ENCODE results near the gene CES4A. TPM values are rescaled to one million over a fixed set of nuclear protein-coding genes. Genes with fewer than 3 reads are reported as not detected.
"Not testable (repeated sequence)": the region's sequence is repeated elsewhere in the genome, so short reads cannot be mapped to it uniquely, and the experiment has no call there.

The CES4A gene
- total RNA-seq, 1 experiment from 2014 or later = 1.9 TPM

DNA sequence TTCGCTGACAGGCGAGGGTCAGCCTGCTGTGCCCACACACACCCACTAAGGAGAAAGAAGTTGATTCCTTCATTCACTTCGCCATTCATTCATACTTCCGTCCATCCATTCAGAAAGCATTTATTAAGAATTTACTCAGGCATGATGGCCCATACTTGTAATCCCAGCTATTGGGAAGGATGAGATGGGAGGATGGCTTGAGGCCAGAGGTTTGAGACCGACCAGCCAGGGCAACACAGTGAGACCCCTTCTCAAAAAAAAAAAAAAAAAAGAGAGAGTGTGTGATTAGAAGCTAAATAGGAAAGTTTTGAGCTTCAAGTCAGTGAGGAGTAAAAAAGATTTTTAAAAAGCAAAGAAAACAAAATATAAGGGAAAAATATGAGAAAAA, 44.3 kb upstream of the CES4A start:
- H3K4me3 Mint-ChIP-seq = no peak overlapping the region
- H4K5ac ChIP-seq (ENCODE audit: insufficient read length, low read depth, low read length) = no peak overlapping the region
- H3K14ac ChIP-seq (ENCODE audit: insufficient read depth, low read length) = no peak overlapping the region
- H4K8ac ChIP-seq (replicated peaks; ENCODE audit: insufficient read length, low read depth, low read length) = no peak overlapping the region
- H3K9me3 ChIP-seq (ENCODE audit: control insufficient read depth, low read depth, low read length) = no peaks in the 10 kb centered on the region
- H2BK15ac ChIP-seq (ENCODE audit: low read depth, low read length) = no peak overlapping the region
- TF ChIP-seq, protein P1, sequence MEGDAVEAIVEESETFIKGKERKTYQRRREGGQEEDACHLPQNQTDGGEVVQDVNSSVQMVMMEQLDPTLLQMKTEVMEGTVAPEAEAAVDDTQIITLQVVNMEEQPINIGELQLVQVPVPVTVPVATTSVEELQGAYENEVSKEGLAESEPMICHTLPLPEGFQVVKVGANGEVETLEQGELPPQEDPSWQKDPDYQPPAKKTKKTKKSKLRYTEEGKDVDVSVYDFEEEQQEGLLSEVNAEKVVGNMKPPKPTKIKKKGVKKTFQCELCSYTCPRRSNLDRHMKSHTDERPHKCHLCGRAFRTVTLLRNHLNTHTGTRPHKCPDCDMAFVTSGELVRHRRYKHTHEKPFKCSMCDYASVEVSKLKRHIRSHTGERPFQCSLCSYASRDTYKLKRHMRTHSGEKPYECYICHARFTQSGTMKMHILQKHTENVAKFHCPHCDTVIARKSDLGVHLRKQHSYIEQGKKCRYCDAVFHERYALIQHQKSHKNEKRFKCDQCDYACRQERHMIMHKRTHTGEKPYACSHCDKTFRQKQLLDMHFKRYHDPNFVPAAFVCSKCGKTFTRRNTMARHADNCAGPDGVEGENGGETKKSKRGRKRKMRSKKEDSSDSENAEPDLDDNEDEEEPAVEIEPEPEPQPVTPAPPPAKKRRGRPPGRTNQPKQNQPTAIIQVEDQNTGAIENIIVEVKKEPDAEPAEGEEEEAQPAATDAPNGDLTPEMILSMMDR (conservative IDR thresholded peaks at IDR 0.05) = no peak
- no peak for DNase-seq
- no peak overlapping the region for H3T11ph ChIP-seq (ENCODE audit: low read length)
- H3K9ac ChIP-seq (ENCODE audit: extremely low read depth, insufficient read length, low read length) = no peak overlapping the region
- H3K4me1 Mint-ChIP-seq = peaks cover 2 to 4% of the 10 kb centered on the region in 2 experiments; a peak in 2 of 4 replicates
- H4K20me1 ChIP-seq (ENCODE audit: control insufficient read depth, insufficient read depth, insufficient read length) = no peaks in the 10 kb centered on the region
- no peak overlapping the region for H3K23ac ChIP-seq (ENCODE audit: insufficient read length, low read depth, low read length)
- H3K79me1 ChIP-seq (ENCODE audit: insufficient read depth, low read depth, low read length, poor library complexity, severe bottlenecking) = no peaks in the 10 kb centered on the region
- H3K79me2 ChIP-seq (ENCODE audit: insufficient read depth, low read length) = no peaks in the 10 kb centered on the region
- no peak overlapping the region for H2BK5ac ChIP-seq (ENCODE audit: insufficient read length, low read length)
- H3K4ac ChIP-seq (ENCODE audit: low read depth, low read length) = no peak overlapping the region
- H3K4me2 ChIP-seq (ENCODE audit: insufficient read depth, insufficient read length, low read length) = no peak overlapping the region
- H3K56ac ChIP-seq (ENCODE audit: insufficient read length, low read depth, low read length) = no peak overlapping the region
- no peaks in the 10 kb centered on the region for H3K23me2 ChIP-seq (ENCODE audit: insufficient read length, low read depth, low read length, poor library complexity, severe bottlenecking)
- H3K18ac ChIP-seq (ENCODE audit: insufficient read length, low read depth, low read length) = no peak overlapping the region
- H2BK12ac ChIP-seq (ENCODE audit: insufficient read length, low read depth, low read length) = no peak overlapping the region
- H2AFZ ChIP-seq (ENCODE audit: low read length) = no peak overlapping the region
- H3K4me1 ChIP-seq (ENCODE audit: insufficient read depth, low read length) = no peaks in the 10 kb centered on the region
- no peak overlapping the region for H2BK20ac ChIP-seq (ENCODE audit: low read depth, low read length, poor library complexity, severe bottlenecking)
- no peak overlapping the region for H2AK5ac ChIP-seq (ENCODE audit: insufficient read length, low read length)
- peaks cover 7% of the 10 kb centered on the region; the same call in 1 of the 2 replicates for H3K27me3 ChIP-seq (ENCODE audit: insufficient read depth, low read length)
- no peak overlapping the region for H3K27ac Mint-ChIP-seq
- no peak overlapping the region for H2BK120ac ChIP-seq (ENCODE audit: low read depth, low read length, poor library complexity, severe bottlenecking)
- no CpG with 5 or more reads among the region's 5 CpGs for WGBS (ENCODE audit: extremely low coverage, insufficient read length, low lambda C conversion rate)
- H3K27ac ChIP-seq (ENCODE audit: insufficient read length, low read depth, low read length) = no peak overlapping the region
- H4K91ac ChIP-seq (ENCODE audit: insufficient read length, low read depth, low read length) = no peak overlapping the region
- no peaks in the 10 kb centered on the region for H3K9me3 Mint-ChIP-seq
- H3K36me3 Mint-ChIP-seq (ENCODE audit: insufficient read depth in 1 of 3, low read depth in 3 of 3) = peaks cover 10 to 34% (median 34%) of the 10 kb centered on the region in 3 experiments; a peak in 6 of 7 replicates
- peaks cover 1% of the 10 kb centered on the region for H3K27me3 Mint-ChIP-seq (ENCODE audit: low read depth)

DNA sequence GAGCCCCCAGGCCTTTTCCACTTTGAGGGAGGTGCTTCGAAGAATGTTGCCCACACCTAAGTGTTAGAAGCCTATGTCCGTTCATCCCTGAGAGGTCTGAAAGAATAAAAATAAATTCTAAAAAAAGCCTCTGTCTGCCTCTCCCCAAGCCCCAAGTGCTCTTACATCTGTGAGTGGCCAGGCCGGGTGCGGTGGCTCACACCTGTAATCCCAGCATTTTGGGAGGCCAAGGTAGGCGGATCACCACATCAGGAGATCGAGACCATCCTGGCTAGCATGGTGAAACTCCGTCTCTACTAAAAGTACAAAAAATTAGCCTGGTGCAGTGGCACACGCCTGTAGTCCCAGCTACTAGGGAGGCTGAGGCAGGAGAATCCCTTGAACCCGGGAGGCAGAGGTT, 43.4 kb upstream of the CES4A start:
- DNase-seq; H3K27me3 Mint-ChIP-seq (ENCODE audit: low read depth); H3K4me1 ChIP-seq (ENCODE audit: insufficient read depth, low read length); H3K4me1 Mint-ChIP-seq; H3K18ac ChIP-seq (ENCODE audit: insufficient read length, low read depth, low read length); H3K4me3 Mint-ChIP-seq; H3K14ac ChIP-seq (ENCODE audit: insufficient read depth, low read length); H4K91ac ChIP-seq (ENCODE audit: insufficient read length, low read depth, low read length); H2AFZ ChIP-seq (ENCODE audit: low read length); H4K20me1 ChIP-seq (ENCODE audit: control insufficient read depth, insufficient read depth, insufficient read length); H3K4ac ChIP-seq (ENCODE audit: low read depth, low read length); H4K5ac ChIP-seq (ENCODE audit: insufficient read length, low read depth, low read length); H2BK15ac ChIP-seq (ENCODE audit: low read depth, low read length); H3K23me2 ChIP-seq (ENCODE audit: insufficient read length, low read depth, low read length, poor library complexity, severe bottlenecking); H3T11ph ChIP-seq (ENCODE audit: low read length); H3K9me3 Mint-ChIP-seq; H3K9ac ChIP-seq (ENCODE audit: extremely low read depth, insufficient read length, low read length); H2BK5ac ChIP-seq (ENCODE audit: insufficient read length, low read length); H3K23ac ChIP-seq (ENCODE audit: insufficient read length, low read depth, low read length); H4K8ac ChIP-seq (replicated peaks; ENCODE audit: insufficient read length, low read depth, low read length); H3K27ac ChIP-seq (ENCODE audit: insufficient read length, low read depth, low read length); H3K9me3 ChIP-seq (ENCODE audit: control insufficient read depth, low read depth, low read length); H2BK20ac ChIP-seq (ENCODE audit: low read depth, low read length, poor library complexity, severe bottlenecking); H3K27ac Mint-ChIP-seq; H3K79me2 ChIP-seq (ENCODE audit: insufficient read depth, low read length); H2AK5ac ChIP-seq (ENCODE audit: insufficient read length, low read length); H2BK120ac ChIP-seq (ENCODE audit: low read depth, low read length, poor library complexity, severe bottlenecking); H3K56ac ChIP-seq (ENCODE audit: insufficient read length, low read depth, low read length); H2BK12ac ChIP-seq (ENCODE audit: insufficient read length, low read depth, low read length); H3K79me1 ChIP-seq (ENCODE audit: insufficient read depth, low read depth, low read length, poor library complexity, severe bottlenecking); H3K4me2 ChIP-seq (ENCODE audit: insufficient read depth, insufficient read length, low read length): not testable (repeated sequence)
- WGBS (ENCODE audit: extremely low coverage, insufficient read length, low lambda C conversion rate) = no CpG with 5 or more reads among the region's 9 CpGs
- peaks cover 7 to 29% (median 28%) of the 10 kb centered on the region in 3 experiments; a peak in 6 of 7 replicates for H3K36me3 Mint-ChIP-seq (ENCODE audit: insufficient read depth in 1 of 3, low read depth in 3 of 3)
- peaks cover 14% of the 10 kb centered on the region; the same call in 1 of the 2 replicates for H3K27me3 ChIP-seq (ENCODE audit: insufficient read depth, low read length)

Measured in H9 (cell line).